ENCODE measurements around the gene CDH13.

DNA sequence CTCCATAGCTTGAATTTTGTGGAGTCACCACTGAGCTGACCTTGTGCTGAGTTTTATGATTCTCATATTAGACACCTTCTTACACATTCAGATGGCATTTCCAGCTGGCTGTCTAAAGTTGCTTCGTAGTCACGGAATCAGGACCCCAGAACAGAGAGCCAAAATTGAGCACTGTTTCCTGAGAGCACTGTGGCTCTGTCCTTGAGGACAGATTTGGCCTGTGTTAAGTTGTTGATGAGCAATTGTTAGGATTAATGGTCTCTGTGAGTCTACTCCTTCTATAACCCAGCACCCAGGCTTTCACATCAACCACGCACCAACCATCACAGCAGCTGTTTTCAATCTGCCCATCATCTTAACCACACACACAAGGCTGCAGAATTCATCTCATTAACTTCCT, 903.5 kb downstream of the CDH13 start:
- no peak for TF ChIP-seq RCOR1 (conservative IDR thresholded peaks at IDR 0.05; ENCODE audit: low read depth, low read length)
- no peak for TF ChIP-seq IRF4 (IDR thresholded peaks at IDR 0.05; ENCODE audit: low read depth, low read length)
